Fibroblast of skin of back (primary cell): ENCODE results near the gene MAML3.

Experiments used
- DNase-seq: peaks from one replicate; pipeline ENCODE4 v3.0.0-alpha.2; 2013

Gene MAML3

GRCh38 chr4:140038031-140038533 lies 115.9 kb downstream of the MAML3 start:
- DNase-seq: peak; percentile 67

DNA sequence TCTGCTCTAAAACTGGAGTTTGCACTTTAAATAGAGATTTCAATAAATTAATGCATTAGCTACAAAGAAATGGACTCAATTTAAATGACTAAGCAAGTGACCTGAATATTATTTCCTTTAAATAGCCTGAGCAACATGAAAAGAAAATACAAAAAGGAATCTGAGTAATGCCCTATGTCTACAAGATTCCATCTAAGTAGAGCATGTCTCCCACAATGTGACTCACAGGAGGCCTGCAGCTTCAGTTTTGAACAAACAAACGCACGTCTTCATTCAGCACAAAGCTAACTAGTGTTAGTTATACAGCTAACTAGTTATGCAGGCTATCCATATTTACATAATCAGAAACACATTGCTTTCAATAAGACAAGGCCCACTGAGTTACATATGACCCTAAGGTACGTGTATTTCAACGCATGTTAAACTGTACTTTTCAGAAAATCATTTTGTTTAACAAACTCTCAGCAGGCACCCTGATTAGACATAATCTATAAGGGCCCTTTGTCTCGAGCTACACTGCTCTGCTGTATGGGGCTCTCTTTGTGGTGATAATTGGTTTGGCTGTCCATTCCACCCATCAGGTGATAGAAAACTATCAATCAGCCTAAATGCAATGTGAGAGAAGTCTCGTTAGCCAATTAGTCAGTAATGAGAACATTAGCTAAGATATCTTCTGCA lies 116.5 kb downstream of the MAML3 start:
- peak; percentile 96 for DNase-seq

- DNase-seq: no peak
These were observed 122.3 kb downstream of the MAML3 start for GRCh38 chr4:140031706-140032105.

GRCh38 chr4:140031061-140031460 lies 122.9 kb downstream of the MAML3 start:
- no peak for DNase-seq

- no peak for DNase-seq
These were observed 125.1 kb downstream of the MAML3 start for GRCh38 chr4:140028676-140029517.

- DNase-seq: no peak
These were observed 125.9 kb downstream of the MAML3 start for GRCh38 chr4:140028101-140028500.

GRCh38 chr4:140027101-140027500 lies 126.9 kb downstream of the MAML3 start:
- DNase-seq: no peak

DNA sequence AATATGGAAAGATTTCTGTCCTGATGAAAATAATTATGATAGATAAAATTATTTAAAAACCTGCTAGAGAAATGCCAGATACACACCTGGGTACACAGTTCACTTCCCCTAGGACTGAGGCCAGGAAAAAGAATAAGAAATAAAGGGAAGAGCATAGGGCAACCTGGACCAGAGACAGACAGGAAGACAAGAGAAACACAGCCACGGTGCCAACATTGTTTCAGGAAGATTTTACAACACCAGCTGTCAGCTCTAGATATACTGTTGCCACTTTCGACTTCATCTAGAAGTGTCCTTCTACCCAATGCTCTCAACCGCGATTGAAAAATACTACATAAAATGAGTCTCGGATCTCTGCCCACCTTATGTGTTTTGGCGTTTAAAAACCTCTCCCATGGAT lies 128.5 kb downstream of the MAML3 start:
- DNase-seq: no peak

GRCh38 chr4:140020457-140021361 lies 133.3 kb downstream of the MAML3 start:
- no peak for DNase-seq

- no peak for DNase-seq
These were observed 134.2 kb downstream of the MAML3 start for GRCh38 chr4:140019619-140020347.

- no peak for DNase-seq
These were observed 134.9 kb downstream of the MAML3 start for GRCh38 chr4:140018931-140019618.

DNA sequence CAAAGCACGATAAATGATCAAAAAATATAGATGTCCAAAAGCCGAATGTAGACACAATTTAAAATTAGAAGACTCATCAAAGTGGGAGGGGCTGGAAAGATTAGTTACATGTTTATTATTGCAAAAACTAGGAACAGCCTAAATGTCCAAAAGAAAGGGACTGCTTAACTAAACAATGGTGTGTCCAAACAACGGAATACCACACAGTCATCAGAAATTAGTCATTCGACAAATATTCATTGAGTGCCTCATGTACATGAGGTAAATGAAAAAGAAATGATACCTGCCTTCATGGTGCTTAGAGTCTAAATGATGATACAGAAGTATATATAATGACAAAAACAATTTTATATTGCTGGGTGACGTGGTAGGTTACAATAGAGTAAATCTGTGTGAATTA lies 139.7 kb downstream of the MAML3 start:
- DNase-seq: peak; percentile 11

DNA sequence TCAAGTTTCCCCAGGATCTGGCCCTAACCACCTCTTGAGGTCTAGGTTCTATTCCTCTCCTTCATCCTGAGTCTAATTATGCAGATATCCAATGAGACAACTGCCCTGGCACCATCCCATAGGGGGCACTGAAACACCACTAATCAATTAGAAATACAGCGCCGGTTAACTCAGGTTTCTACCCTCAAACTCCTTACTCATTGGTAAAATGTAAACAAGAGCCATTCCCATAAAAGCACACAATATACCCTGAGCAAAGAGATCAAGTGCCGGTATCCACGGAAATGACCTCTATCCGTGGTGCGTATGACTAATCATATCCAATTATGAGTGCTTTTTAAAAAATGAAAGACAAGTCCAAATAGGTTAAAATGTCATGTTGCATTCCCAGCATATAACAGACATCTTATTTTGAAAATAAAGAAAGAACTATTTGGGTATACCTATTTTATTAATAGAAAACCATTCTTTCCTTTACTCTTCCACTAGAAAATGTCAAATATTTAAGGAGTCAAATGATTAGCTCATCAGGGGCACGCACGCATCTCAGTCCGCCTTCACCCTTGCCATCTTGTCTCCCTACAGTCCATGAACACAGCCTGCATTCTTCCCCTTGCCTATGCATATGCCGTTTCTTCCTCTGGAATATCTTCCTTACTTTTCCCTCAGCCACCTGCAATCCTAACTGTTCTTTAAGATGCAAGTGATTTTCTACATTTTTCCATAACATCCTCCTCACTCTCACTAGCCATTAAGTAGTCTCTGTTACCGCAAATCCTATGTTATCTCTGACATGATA lies 141.1 kb downstream of the MAML3 start:
- DNase-seq: peak; percentile 70

DNA sequence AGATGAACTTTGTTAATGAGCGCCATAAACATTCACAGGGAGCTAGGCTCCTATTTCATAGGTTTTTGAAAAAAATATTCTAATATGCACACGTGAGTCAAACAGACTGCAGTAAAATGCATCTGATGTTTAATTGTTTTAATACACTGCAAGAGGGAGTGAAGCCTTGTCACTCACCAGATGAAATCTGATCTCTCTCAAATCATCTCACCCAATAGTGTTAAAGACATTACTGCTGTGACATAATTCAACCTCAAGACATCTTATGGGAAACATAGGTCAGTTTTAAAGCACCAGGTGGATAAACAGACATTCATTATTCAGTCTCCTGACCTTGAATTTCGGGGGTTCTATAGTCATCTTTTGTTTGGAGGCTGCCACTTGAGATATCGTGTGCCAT lies 148.3 kb downstream of the MAML3 start:
- no peak for DNase-seq

GRCh38 chr4:140004922-140005627 lies 148.9 kb downstream of the MAML3 start:
- no peak for DNase-seq

DNA sequence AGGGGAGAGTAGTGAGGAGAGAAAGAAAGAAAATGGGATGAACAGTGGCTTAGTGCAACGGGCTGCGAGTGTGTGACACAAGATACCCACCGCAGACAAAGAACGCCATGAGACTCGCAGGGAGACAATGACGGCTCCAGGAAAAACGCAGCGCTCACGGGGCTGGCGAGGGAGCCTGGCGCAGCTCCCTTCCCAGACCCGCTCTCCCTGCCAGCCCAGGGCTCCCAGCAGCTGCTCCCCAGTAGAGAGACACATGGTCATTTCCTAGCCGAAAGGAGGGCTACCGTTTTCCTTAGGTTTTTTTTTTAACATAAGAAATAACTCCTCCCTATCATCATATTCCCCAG lies 149.5 kb downstream of the MAML3 start:
- peak; percentile 55 for DNase-seq

GRCh38 chr4:140003876-140004548 lies 150.0 kb downstream of the MAML3 start:
- DNase-seq: no peak

- no peak for DNase-seq
These were observed 153.8 kb downstream of the MAML3 start for GRCh38 chr4:140000232-140000631.
